GM12878 (cell line): ENCODE results near the gene YAF2. TPM values are rescaled to one million over a fixed set of nuclear protein-coding genes. Genes with fewer than 3 reads are reported as not detected.

Experiments used
- CEBPB ChIP-seq, 2 experiments: fragments of 150-350 bp in 1 of 2; IDR thresholded peaks; 2 replicates each; pipeline ENCODE4 v1.6.1; 2012 to 2014; ENCODE audit warnings: low read depth in 2 of 2, low read length in 2 of 2, borderline replicate concordance in 1 of 2, inconsistent platforms in 1 of 2
- POLR2A ChIP-seq: IDR thresholded peaks from 2 replicates; pipeline ENCODE4 v1.6.1; 2011; ENCODE audit warnings: low read depth, mild to moderate bottlenecking, low read length
- POLR2AphosphoS5 ChIP-seq: IDR thresholded peaks from 2 replicates; pipeline ENCODE4 v1.6.1; 2011; ENCODE audit warnings: mild to moderate bottlenecking, low read length, inconsistent platforms
- RB1 ChIP-seq: fragments of 450-650 bp; formaldehyde crosslinking; IDR thresholded peaks from 2 replicates; pipeline ENCODE4 v1.6.1; 2017; ENCODE audit warnings: mild to moderate bottlenecking, borderline replicate concordance
- SREBF1 ChIP-seq: IDR thresholded peaks from 2 replicates; pipeline ENCODE4 v1.6.1; 2012; ENCODE audit warnings: mild to moderate bottlenecking, low read length
- TAF1 ChIP-seq: IDR thresholded peaks from 2 replicates; pipeline ENCODE4 v1.6.1; 2011; ENCODE audit warnings: mild to moderate bottlenecking, low read depth, low read length, borderline replicate concordance
- ZNF384 ChIP-seq: IDR thresholded peaks from 2 replicates; pipeline ENCODE4 v1.6.1; 2012; ENCODE audit warnings: low read depth, mild to moderate bottlenecking, low read length, improper control_type of control experiment, borderline replicate concordance
- ZNF622 ChIP-seq: fragments of 450-650 bp; IDR thresholded peaks from 2 replicates; pipeline ENCODE4 v1.6.1; 2017; ENCODE audit warnings: mild to moderate bottlenecking, inconsistent platforms
- polyA plus RNA-seq, 11 experiments: library from polyadenylated mRNA; depleted of rRNA in 4 of 11; unstranded in 6 of 11; stranded (reverse) in 5 of 11; fragments of >200 nt; fragmentation: Nextera tagmentation in 4 of 11; fragmentation: Illumina TruSeq in 1 of 11; extraction: Ambion mirVana in 4 of 11; extraction: Trizol in 1 of 11; gene quantifications; 1 replicate in 1 of 11; 2 replicates in 10 of 11; pipeline versions ENCODE4 v1.2.1 to v1.2.3, GENCODE V29; 2011 to 2016; ENCODE audit warnings: inconsistent platforms in 2 of 11, missing spikeins in 2 of 11, low read depth in 1 of 11
- total RNA-seq, 4 experiments: library from RNA; depleted of rRNA in 3 of 4; stranded (reverse); fragments of >200 nt in 3 of 4; fragmentation: Illumina TruSeq in 1 of 4; extraction: Trizol in 1 of 4; gene quantifications; 2 replicates each; pipeline versions ENCODE4 v1.2.1 to v1.2.3, GENCODE V29; 2013 to 2021
- TF ChIP-seq, protein P1 (sequence below): fragments of 450-650 bp; IDR thresholded peaks from 2 replicates; pipeline ENCODE4 v1.6.1; 2018; ENCODE audit warnings: mild to moderate bottlenecking, low read depth, moderate library complexity; ENCODE audit not compliant: partially characterized antibody
- TF ChIP-seq, protein P2 (sequence below): fragments of 450-650 bp; IDR thresholded peaks from 2 replicates; pipeline ENCODE4 v1.6.1; 2017; ENCODE audit warnings: borderline replicate concordance

The YAF2 gene
- total and polyA plus RNA-seq, 10 of the 15 experiments (the other 5 are each of a cell fraction or from before 2014, with no cell fraction given): 18.8 to 36.6 (median 23.0) TPM

DNA sequence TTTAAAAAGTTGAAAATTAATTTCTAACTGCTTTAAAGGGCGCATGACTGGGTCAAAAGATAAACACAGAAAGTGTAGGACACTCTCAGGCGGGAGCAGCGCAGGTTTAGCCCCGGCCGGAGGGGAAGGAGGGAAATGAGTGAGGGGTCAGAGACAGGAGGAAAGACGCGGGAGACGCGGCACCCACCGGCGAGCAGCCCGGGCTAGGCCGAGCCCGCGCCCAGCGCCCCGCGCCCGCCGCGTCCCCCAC is 94.0 kb downstream of the YAF2 start (continued):
- TF ChIP-seq, protein P1, sequence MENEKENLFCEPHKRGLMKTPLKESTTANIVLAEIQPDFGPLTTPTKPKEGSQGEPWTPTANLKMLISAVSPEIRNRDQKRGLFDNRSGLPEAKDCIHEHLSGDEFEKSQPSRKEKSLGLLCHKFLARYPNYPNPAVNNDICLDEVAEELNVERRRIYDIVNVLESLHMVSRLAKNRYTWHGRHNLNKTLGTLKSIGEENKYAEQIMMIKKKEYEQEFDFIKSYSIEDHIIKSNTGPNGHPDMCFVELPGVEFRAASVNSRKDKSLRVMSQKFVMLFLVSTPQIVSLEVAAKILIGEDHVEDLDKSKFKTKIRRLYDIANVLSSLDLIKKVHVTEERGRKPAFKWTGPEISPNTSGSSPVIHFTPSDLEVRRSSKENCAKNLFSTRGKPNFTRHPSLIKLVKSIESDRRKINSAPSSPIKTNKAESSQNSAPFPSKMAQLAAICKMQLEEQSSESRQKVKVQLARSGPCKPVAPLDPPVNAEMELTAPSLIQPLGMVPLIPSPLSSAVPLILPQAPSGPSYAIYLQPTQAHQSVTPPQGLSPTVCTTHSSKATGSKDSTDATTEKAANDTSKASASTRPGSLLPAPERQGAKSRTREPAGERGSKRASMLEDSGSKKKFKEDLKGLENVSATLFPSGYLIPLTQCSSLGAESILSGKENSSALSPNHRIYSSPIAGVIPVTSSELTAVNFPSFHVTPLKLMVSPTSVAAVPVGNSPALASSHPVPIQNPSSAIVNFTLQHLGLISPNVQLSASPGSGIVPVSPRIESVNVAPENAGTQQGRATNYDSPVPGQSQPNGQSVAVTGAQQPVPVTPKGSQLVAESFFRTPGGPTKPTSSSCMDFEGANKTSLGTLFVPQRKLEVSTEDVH: no peak
- TF ChIP-seq TAF1 (no peak), ZNF384 (no peak), POLR2A (no peak), RB1 (no peak), POLR2AphosphoS5 (no peak), ZNF622 (no peak), CEBPB (IDR thresholded peaks at IDR 0.05; ENCODE audit: borderline replicate concordance in 1 of 2, low read depth in 2 of 2, low read length in 2 of 2) (no peak), SREBF1 (no peak)
- TF ChIP-seq, protein P2, sequence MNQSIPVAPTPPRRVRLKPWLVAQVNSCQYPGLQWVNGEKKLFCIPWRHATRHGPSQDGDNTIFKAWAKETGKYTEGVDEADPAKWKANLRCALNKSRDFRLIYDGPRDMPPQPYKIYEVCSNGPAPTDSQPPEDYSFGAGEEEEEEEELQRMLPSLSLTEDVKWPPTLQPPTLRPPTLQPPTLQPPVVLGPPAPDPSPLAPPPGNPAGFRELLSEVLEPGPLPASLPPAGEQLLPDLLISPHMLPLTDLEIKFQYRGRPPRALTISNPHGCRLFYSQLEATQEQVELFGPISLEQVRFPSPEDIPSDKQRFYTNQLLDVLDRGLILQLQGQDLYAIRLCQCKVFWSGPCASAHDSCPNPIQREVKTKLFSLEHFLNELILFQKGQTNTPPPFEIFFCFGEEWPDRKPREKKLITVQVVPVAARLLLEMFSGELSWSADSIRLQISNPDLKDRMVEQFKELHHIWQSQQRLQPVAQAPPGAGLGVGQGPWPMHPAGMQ: no peak
